Osteoblast (primary cell): Measurements from ENCODE around the gene RAPGEF3. TPM values are rescaled to one million over a fixed set of nuclear protein-coding genes. Genes with fewer than 3 reads are reported as not detected.

Experiments used
- DNase-seq: peaks from one replicate; pipeline ENCODE4 v3.0.0; 2011; ENCODE audit warnings: low spot score, mixed read lengths; ENCODE audit not compliant: insufficient read length; ENCODE audit errors: missing footprints
- H2AFZ ChIP-seq: 2 replicates; pipeline ENCODE4 v1.6.0; 2011; ENCODE audit warnings: mild to moderate bottlenecking, low read length
- H3K27ac ChIP-seq: 2 replicates; pipeline ENCODE4 v1.5.1; 2011; ENCODE audit warnings: mild to moderate bottlenecking, low read depth, low read length, moderate library complexity
- H3K27me3 ChIP-seq: 2 replicates; pipeline ENCODE4 v1.6.0; 2012; ENCODE audit warnings: mild to moderate bottlenecking, control low read depth, inconsistent platforms, low read length, moderate library complexity; ENCODE audit not compliant: insufficient read depth
- H3K36me3 ChIP-seq: 2 replicates; pipeline ENCODE4 v1.5.1; 2011; ENCODE audit warnings: mild to moderate bottlenecking, low read length, control low read depth, moderate library complexity; ENCODE audit not compliant: insufficient read depth
- H3K4me1 ChIP-seq: 2 replicates; pipeline ENCODE4 v1.5.1; 2011; ENCODE audit warnings: mild to moderate bottlenecking, low read length, control low read depth, moderate library complexity; ENCODE audit not compliant: insufficient read depth
- H3K4me2 ChIP-seq: 2 replicates; pipeline ENCODE4 v1.6.0; 2011; ENCODE audit warnings: mild to moderate bottlenecking, low read length; ENCODE audit not compliant: insufficient read depth
- H3K4me3 ChIP-seq: fragments of 200-600 bp; sonication (generic); 3 replicates; pipeline ENCODE4 v1.5.1; 2012; ENCODE audit warnings: mild to moderate bottlenecking, low read length, inconsistent platforms; ENCODE audit not compliant: insufficient read depth
- H3K79me2 ChIP-seq: 2 replicates; pipeline ENCODE4 v1.6.0; 2012; ENCODE audit warnings: mild to moderate bottlenecking, low read length, control low read depth, inconsistent platforms; ENCODE audit not compliant: insufficient read depth
- H3K9me3 ChIP-seq: 2 replicates; pipeline ENCODE4 v1.5.1; 2011; ENCODE audit warnings: low read depth, low read length, control low read depth
- H4K20me1 ChIP-seq: 2 replicates; pipeline ENCODE4 v1.6.0; 2012; ENCODE audit warnings: mild to moderate bottlenecking, low read length, control low read depth; ENCODE audit not compliant: insufficient read depth
- CTCF ChIP-seq: IDR thresholded peaks from 2 replicates; pipeline ENCODE4 v1.5.1; 2011; ENCODE audit warnings: mild to moderate bottlenecking, low read depth, low read length, moderate library complexity; ENCODE audit errors: extremely low read depth
- total RNA-seq: library from RNA; depleted of rRNA; stranded (reverse); fragments of >200 nt; gene quantifications from 2 replicates; pipeline ENCODE4 v1.2.3, GENCODE V29; 2012

Gene RAPGEF3
- total RNA-seq, 1 donor, result 4.3 TPM

GRCh38 chr12:47746073-47746472 lies 12.6 kb downstream of the RAPGEF3 start:
- H4K20me1 ChIP-seq, result no peaks in the 10 kb centered on the region
- H3K79me2 ChIP-seq, result no peaks in the 10 kb centered on the region
- no peak overlapping the region for H3K4me2 ChIP-seq
- no peak overlapping the region for H2AFZ ChIP-seq
- no peak overlapping the region for H3K4me3 ChIP-seq
- H3K27me3 ChIP-seq, result no peaks in the 10 kb centered on the region
- H3K27ac ChIP-seq, result no peak overlapping the region
- TF ChIP-seq CTCF, result no peak
- H3K4me1 ChIP-seq, result peaks cover 9% of the 10 kb centered on the region
- no peaks in the 10 kb centered on the region for H3K9me3 ChIP-seq
- DNase-seq, result peak; percentile 84
- H3K36me3 ChIP-seq, result no peaks in the 10 kb centered on the region

- H3K36me3 ChIP-seq, result no peaks in the 10 kb centered on the region
- no peak for TF ChIP-seq CTCF
These were observed 13.1 kb downstream of the RAPGEF3 start for GRCh38 chr12:47745485-47746041.

DNA sequence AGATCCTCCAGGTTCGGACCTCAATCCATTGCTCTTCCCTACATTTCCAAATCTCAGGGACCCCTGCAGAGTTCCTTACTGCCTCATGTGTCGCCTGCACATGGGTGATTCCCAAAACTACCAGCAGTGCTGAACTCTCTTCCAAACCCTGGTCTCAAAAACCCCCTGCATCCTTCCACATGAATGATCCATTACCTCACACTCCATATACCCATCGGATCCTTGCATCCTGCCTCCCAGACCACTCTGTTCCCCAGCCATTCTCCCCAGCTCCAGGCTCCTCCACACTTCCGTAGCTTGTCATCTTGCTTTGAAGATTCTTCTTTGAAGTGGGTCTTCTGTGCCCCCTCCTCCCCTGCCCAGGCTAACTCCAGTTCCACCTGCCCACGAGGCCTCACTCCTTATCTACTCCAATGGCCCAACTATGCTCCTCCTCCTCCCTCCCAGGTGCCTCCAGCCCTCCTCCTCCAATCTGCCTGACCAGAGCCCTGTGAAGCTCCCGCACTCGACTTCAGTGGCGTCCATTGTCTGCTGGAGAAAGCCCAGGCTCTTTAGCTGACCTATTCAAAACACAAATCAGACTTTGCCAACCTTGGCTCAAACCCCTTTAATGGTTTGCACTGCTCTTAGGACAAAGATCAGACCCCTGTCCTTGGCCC lies 13.8 kb downstream of the RAPGEF3 start:
- no peak overlapping the region for H3K27ac ChIP-seq
- H3K4me1 ChIP-seq, result peaks cover 10% of the 10 kb centered on the region
- no peak overlapping the region for H2AFZ ChIP-seq
- H3K9me3 ChIP-seq, result no peaks in the 10 kb centered on the region
- no peaks in the 10 kb centered on the region for H3K27me3 ChIP-seq
- H3K79me2 ChIP-seq, result no peaks in the 10 kb centered on the region
- no peak for TF ChIP-seq CTCF
- H3K36me3 ChIP-seq, result no peaks in the 10 kb centered on the region
- H3K4me3 ChIP-seq, result no peak overlapping the region
- no peaks in the 10 kb centered on the region for H4K20me1 ChIP-seq
- no peak overlapping the region for H3K4me2 ChIP-seq
- peak; percentile 66 for DNase-seq

More at GRCh38 chr12:47745485-47746041, 13.1 kb downstream of the RAPGEF3 start:
- H3K27ac ChIP-seq, result no peak overlapping the region
- no peaks in the 10 kb centered on the region for H3K79me2 ChIP-seq
- peaks cover 10% of the 10 kb centered on the region for H3K4me1 ChIP-seq
- no peak overlapping the region for H3K4me3 ChIP-seq
- H4K20me1 ChIP-seq, result no peaks in the 10 kb centered on the region
- no peaks in the 10 kb centered on the region for H3K9me3 ChIP-seq
- no peak overlapping the region for H3K4me2 ChIP-seq
- DNase-seq, result peak; percentile 82
- H2AFZ ChIP-seq, result no peak overlapping the region
- H3K27me3 ChIP-seq, result no peaks in the 10 kb centered on the region

DNA sequence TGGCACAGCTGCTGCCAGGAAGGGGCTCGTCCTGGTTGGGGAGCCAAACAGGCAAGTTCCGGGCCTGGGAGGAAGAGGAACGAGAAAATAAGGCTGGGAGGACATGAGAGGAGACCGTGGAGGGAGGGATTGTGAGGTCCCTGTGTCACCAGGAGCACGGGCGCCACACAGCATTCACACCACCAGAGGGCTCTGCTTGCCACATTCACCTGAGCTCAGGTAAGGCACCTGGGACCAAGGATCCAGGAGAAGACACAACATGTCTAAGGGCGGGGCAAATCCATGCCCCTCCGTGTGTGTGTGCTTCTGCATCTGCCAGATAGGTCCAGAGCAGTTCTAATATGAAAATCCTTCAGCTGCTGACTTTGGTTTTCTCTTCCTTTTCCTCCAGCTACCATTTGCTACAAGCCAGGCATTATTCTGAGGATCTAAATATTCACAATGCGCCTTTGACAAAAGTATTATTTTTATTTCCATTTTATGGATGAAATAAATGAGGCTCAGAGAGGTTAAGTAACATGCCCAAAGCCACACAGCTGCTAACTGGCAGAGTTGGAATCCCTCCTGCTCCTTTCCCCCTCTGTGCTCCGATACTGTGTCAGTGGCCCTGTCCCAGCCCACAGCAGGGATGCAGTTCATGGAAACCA lies 14.6 kb downstream of the RAPGEF3 start:
- Histone ChIP-seq H3K4me1 (peaks cover 10% of the 10 kb centered on the region), H3K4me2 (no peak overlapping the region), H3K9me3 (no peaks in the 10 kb centered on the region), H4K20me1 (no peaks in the 10 kb centered on the region), H3K79me2 (no peaks in the 10 kb centered on the region), H3K27ac (no peak overlapping the region), H3K36me3 (no peaks in the 10 kb centered on the region), H3K4me3 (no peak overlapping the region), H3K27me3 (no peaks in the 10 kb centered on the region), H2AFZ (no peak overlapping the region)
- TF ChIP-seq CTCF, result peak; percentile 31
- DNase-seq, result peak; percentile 42
